ENCODE data around the gene ZNF473.

Gene ZNF473

GRCh38 chr19:50036908-50037307, 11.1 kb downstream of the ZNF473 start:
- H3K27ac ChIP-seq = no peak overlapping the region
- no peak for DNase-seq (ENCODE audit: low spot score)
- H3K4me3 ChIP-seq = no peak overlapping the region
- TF ChIP-seq CTCF (IDR thresholded peaks at IDR 0.05) = no peak

- no peak for TF ChIP-seq CTCF (IDR thresholded peaks at IDR 0.05)
- DNase-seq (ENCODE audit: low spot score) = no peak
- Histone ChIP-seq H3K27ac (no peak overlapping the region), H3K4me3 (no peak overlapping the region)
Measured at GRCh38 chr19:50039968-50040367, 14.2 kb downstream of the ZNF473 start.

- no peak for DNase-seq (ENCODE audit: low spot score)
- H3K27ac ChIP-seq = no peak overlapping the region
- TF ChIP-seq CTCF (IDR thresholded peaks at IDR 0.05) = no peak
Measured at GRCh38 chr19:50040967-50041366, 15.2 kb downstream of the ZNF473 start.

GRCh38 chr19:50042363-50043024, 16.7 kb downstream of the ZNF473 start:
- H3K4me3 ChIP-seq = no peak overlapping the region
- no peak for TF ChIP-seq CTCF (IDR thresholded peaks at IDR 0.05)

More at GRCh38 chr19:50040967-50041366, 15.2 kb downstream of the ZNF473 start:
- no peak overlapping the region for H3K4me3 ChIP-seq

GRCh38 chr19:50043967-50044366, 18.2 kb downstream of the ZNF473 start:
- no peak overlapping the region for H3K27ac ChIP-seq
- H3K4me3 ChIP-seq = no peak overlapping the region
- no peak for DNase-seq (ENCODE audit: low spot score)
- TF ChIP-seq CTCF (IDR thresholded peaks at IDR 0.05) = no peak

More at GRCh38 chr19:50042363-50043024, 16.7 kb downstream of the ZNF473 start:
- no peak for DNase-seq (ENCODE audit: low spot score)
- H3K27ac ChIP-seq = no peak overlapping the region

- no peak for DNase-seq (ENCODE audit: low spot score)
- no peak for TF ChIP-seq CTCF (IDR thresholded peaks at IDR 0.05)
- no peak overlapping the region for H3K4me3 ChIP-seq
- H3K27ac ChIP-seq = no peak overlapping the region
Measured at GRCh38 chr19:50044922-50045321, 19.1 kb downstream of the ZNF473 start.
